ENCODE results near the gene KRTCAP2.

GRCh38 chr1:155177918-155178281, 4.8 kb upstream of the KRTCAP2 start:
- TF ChIP-seq, protein P1, sequence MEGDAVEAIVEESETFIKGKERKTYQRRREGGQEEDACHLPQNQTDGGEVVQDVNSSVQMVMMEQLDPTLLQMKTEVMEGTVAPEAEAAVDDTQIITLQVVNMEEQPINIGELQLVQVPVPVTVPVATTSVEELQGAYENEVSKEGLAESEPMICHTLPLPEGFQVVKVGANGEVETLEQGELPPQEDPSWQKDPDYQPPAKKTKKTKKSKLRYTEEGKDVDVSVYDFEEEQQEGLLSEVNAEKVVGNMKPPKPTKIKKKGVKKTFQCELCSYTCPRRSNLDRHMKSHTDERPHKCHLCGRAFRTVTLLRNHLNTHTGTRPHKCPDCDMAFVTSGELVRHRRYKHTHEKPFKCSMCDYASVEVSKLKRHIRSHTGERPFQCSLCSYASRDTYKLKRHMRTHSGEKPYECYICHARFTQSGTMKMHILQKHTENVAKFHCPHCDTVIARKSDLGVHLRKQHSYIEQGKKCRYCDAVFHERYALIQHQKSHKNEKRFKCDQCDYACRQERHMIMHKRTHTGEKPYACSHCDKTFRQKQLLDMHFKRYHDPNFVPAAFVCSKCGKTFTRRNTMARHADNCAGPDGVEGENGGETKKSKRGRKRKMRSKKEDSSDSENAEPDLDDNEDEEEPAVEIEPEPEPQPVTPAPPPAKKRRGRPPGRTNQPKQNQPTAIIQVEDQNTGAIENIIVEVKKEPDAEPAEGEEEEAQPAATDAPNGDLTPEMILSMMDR (IDR thresholded peaks at IDR 0.05; ENCODE audit: poor library complexity), result no peak
- TF ChIP-seq EZH2 (IDR thresholded peaks at IDR 0.05; ENCODE audit: borderline replicate concordance) (no peak), EZH2phosphoT487 (IDR thresholded peaks at IDR 0.05; ENCODE audit: low read depth, severe bottlenecking, unreplicated experiment) (no peak)

Data from hepatocyte (in vitro differentiated cells).